ENCODE measurements around the gene PROSER3. TPM values are rescaled to one million over a fixed set of nuclear protein-coding genes. Genes with fewer than 3 reads are reported as not detected.

The PROSER3 gene
- total RNA-seq, 4 donors from 2014 or later, result 3.7 to 9.7 (median 8.6) TPM

- no peak for DNase-seq
- WGBS, 2 donors, result 19 to 41% methylated on average over 11 to 13 of the region's 52 CpGs
- H3K27ac ChIP-seq, result peak within 1 kb of the TSS; percentile 93 to 98 (median 96)
Measured at GRCh38 chr19:35756377-35757230, 1.4 kb upstream of the PROSER3 start, which contains the start of gene HSPB6. HSPB6 (minus strand) TSS chr19:35757029; CDS start chr19:35757008, 21 bp downstream.

GRCh38 chr19:35757231-35757748 is 686 bp upstream of the PROSER3 start:
- no peaks in the 10 kb centered on the region for H3K9me3 ChIP-seq
- H3K27ac ChIP-seq, result peak overlapping the region; percentile 93 to 98 (median 96)
- H3K4me1 ChIP-seq, result peaks cover 32 to 53% (median 37%) of the 10 kb centered on the region in 3 donors
- DNase-seq, result no peak
- 5 to 20% methylated on average over 1 to 16 of the region's 19 CpGs for WGBS, 2 donors
- H3K27me3 ChIP-seq, result no peaks in the 10 kb centered on the region
- intact Hi-C loops (cut with DNase I), result no loop called here
- peak overlapping the region; percentile 69 to 94 (median 91) for H3K4me3 ChIP-seq
- no peak for TF ChIP-seq CTCF (IDR thresholded peaks at IDR 0.05)
- peaks cover 8 to 48% (median 21%) of the 10 kb centered on the region in 3 donors for H3K36me3 ChIP-seq

More at GRCh38 chr19:35756377-35757230, 1.4 kb upstream of the PROSER3 start, which contains the start of gene HSPB6:
- peak within 1 kb of the TSS; percentile 69 to 94 (median 91) for H3K4me3 ChIP-seq
- peaks cover 32 to 53% (median 37%) of the 10 kb centered on the region in 3 donors for H3K4me1 ChIP-seq
- H3K27me3 ChIP-seq, result no peaks in the 10 kb centered on the region
- peak in 2 of 4 donors; percentile 34 to 71 for TF ChIP-seq POLR2A (IDR thresholded peaks at IDR 0.05)
- no peak for TF ChIP-seq CTCF (IDR thresholded peaks at IDR 0.05)
- no peaks in the 10 kb centered on the region for H3K9me3 ChIP-seq
- intact Hi-C loops (cut with DNase I), result no loop called here
- H3K36me3 ChIP-seq, result peaks cover 8 to 48% (median 21%) of the 10 kb centered on the region in 3 donors

- Histone ChIP-seq H3K4me1 (peaks cover 32 to 47% (median 37%) of the 10 kb centered on the region in 3 donors), H3K36me3 (peaks cover 0 to 47% (median 0%) of the 10 kb centered on the region in 3 donors), H3K27me3 (no peaks in the 10 kb centered on the region), H3K27ac (no peak overlapping the region), H3K4me3 (no peak overlapping the region), H3K9me3 (no peaks in the 10 kb centered on the region)
- TF ChIP-seq POLR2A (IDR thresholded peaks at IDR 0.05), result no peak
- no peak for TF ChIP-seq CTCF (IDR thresholded peaks at IDR 0.05)
- intact Hi-C loops (cut with DNase I), result loop anchor here (10.0 kb wide), 1 partner anchor 175 kb away; the partner anchor contains the start of gene LRFN3
- DNase-seq, result no peak
- no CpG with 5 or more reads among the region's 2 CpGs for WGBS, 2 donors
Measured at GRCh38 chr19:35759697-35760096, 1.7 kb downstream of the PROSER3 start.

GRCh38 chr19:35760711-35761349 is 2.9 kb downstream of the PROSER3 start:
- TF ChIP-seq POLR2A (IDR thresholded peaks at IDR 0.05) (no peak), CTCF (IDR thresholded peaks at IDR 0.05) (peak in 1 of 6 experiments; percentile 7)
- intact Hi-C loops (cut with DNase I), result loop anchor here (10.0 kb wide), 1 partner anchor 174 kb away; the partner anchor contains the start of gene LRFN3
- H3K4me1 ChIP-seq, result peaks cover 24 to 36% (median 29%) of the 10 kb centered on the region in 3 donors
- no peak overlapping the region for H3K4me3 ChIP-seq
- H3K27ac ChIP-seq, result no peak overlapping the region
- no peaks in the 10 kb centered on the region for H3K27me3 ChIP-seq
- H3K36me3 ChIP-seq, result peaks cover 0 to 57% (median 0%) of the 10 kb centered on the region in 3 donors
- 91 to 95% methylated on average over 4 of the region's 4 CpGs for WGBS, 2 donors
- H3K9me3 ChIP-seq, result no peaks in the 10 kb centered on the region
- DNase-seq, result no peak
